Lung (tissue), 12 donors: ENCODE data around the gene BIRC3. TPM values are rescaled to one million over a fixed set of nuclear protein-coding genes. Genes with fewer than 3 reads are reported as not detected.
A peak's percentile ranks its signal among the peaks of the same experiment; 100 is the strongest.

Experiments
- ATAC-seq: fragments of 200-7000 bp; cut with Tn5 transposase; one replicate; pipeline ENCODE4 v1.9.1; 2020; ENCODE audit warnings: moderate number of reproducible peaks; ENCODE audit not compliant: insufficient read depth, low FRiP score
- DNase-seq, 3 donors: peaks; one replicate each; pipeline ENCODE4 v3.0.0-alpha.2; 2013 to 2017
- H3K27ac ChIP-seq, 2 donors: one replicate each; pipeline ENCODE4 v1.5.1; 2013; ENCODE audit warnings: mild to moderate bottlenecking in 2 of 2, moderate library complexity in 2 of 2, control low read depth in 1 of 2, inconsistent platforms in 1 of 2, low read depth in 1 of 2, low read length in 1 of 2
- H3K27me3 ChIP-seq, 3 donors: one replicate each; pipeline ENCODE4 v1.5.1; 2013; ENCODE audit warnings: low read length in 2 of 3; ENCODE audit not compliant: control insufficient read depth in 3 of 3, insufficient read depth in 3 of 3
- H3K36me3 ChIP-seq, 4 donors: one replicate each; pipeline ENCODE4 v1.5.1; 2013; ENCODE audit warnings: low read length in 4 of 4, mild to moderate bottlenecking in 1 of 4, moderate library complexity in 1 of 4; ENCODE audit not compliant: control insufficient read depth in 4 of 4, insufficient read depth in 4 of 4
- H3K4me1 ChIP-seq, 5 donors: one replicate each; pipeline ENCODE4 v1.5.1; 2013; ENCODE audit warnings: low read length in 5 of 5, mild to moderate bottlenecking in 2 of 5, moderate library complexity in 1 of 5; ENCODE audit not compliant: control insufficient read depth in 5 of 5, insufficient read depth in 5 of 5
- H3K4me3 ChIP-seq: one replicate; pipeline ENCODE4 v1.5.1; 2013; ENCODE audit warnings: mild to moderate bottlenecking, control low read depth, moderate library complexity
- H3K9ac ChIP-seq, 2 donors: one replicate each; pipeline ENCODE4 v1.5.1; 2013; ENCODE audit warnings: low read length in 2 of 2, control low read depth in 1 of 2; ENCODE audit not compliant: insufficient read depth in 1 of 2
- H3K9me3 ChIP-seq, 4 donors: one replicate each; pipeline ENCODE4 v1.5.1; 2013; ENCODE audit warnings: low read length in 3 of 4, mild to moderate bottlenecking in 1 of 4, moderate library complexity in 1 of 4; ENCODE audit not compliant: control insufficient read depth in 4 of 4, insufficient read depth in 3 of 4
- WGBS, 2 donors: extraction: QIAGEN DNeasy Blood & Tissue Kit; methylation state at CpG; one replicate each; pipeline ENCODE4 v1.1.7; 2013; 5-methylcytosine and 5-hydroxymethylcytosine counted together
- polyA plus RNA-seq, 2 donors: library from polyadenylated mRNA; stranded (reverse); fragments of 200-250 nt; gene quantifications; one replicate each; pipeline ENCODE4 v1.2.1, GENCODE V29; 2013
- total RNA-seq, 2 donors: library from RNA; depleted of rRNA in 1 of 2; stranded (reverse); fragments of >200 nt in 1 of 2; gene quantifications; one replicate each; pipeline ENCODE4 v1.2.1, GENCODE V29; 2014 to 2021
- TF ChIP-seq, protein P1 (sequence below): IDR thresholded peaks from 2 replicates; pipeline ENCODE4 v1.5.1; 2012; ENCODE audit warnings: mild to moderate bottlenecking; ENCODE audit errors: control extremely low read depth, extremely low read depth
- donor health status: control.
- donor health status: control.
- donor health status: Bipolar disorder and iron deficiency.
- donor health status: healthy.
- donor health status: DM: yes; HTN: yes; CAD: no.

Gene BIRC3
- total and polyA plus RNA-seq, 4 donors: 8.7 to 61.0 (median 32.3) TPM

DNA sequence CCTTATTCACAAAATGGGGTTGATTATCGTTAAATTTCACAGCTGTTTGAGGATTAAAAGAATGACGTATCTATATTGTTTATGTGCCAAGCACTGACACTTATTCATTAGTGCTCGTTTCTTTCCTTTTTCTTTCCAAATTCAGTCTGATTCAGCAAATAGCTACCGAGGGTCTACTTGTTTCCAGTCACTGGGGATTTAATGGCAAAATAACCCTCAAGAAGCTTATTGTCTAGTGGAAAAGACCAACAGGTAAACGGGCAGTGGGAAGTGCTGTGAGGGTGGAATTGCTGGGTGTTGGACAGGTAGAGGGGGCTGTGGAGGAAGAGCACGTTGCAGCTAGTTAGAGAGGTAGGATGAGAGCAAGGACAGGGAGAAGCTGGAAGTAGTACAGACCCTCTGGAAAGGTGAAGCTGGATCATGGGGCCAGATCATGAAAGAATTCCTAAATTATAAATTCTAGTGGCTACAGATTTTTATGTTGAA is 48.3 kb upstream of the BIRC3 start:
- no peaks in the 10 kb centered on the region for H3K36me3 ChIP-seq
- no peak overlapping the region for H3K27ac ChIP-seq
- H3K27me3 ChIP-seq: no peaks in the 10 kb centered on the region
- H3K9me3 ChIP-seq: peaks cover 0 to 2% (median 0%) of the 10 kb centered on the region in 4 donors
- H3K4me1 ChIP-seq: peaks cover 0 to 12% (median 4%) of the 10 kb centered on the region in 5 donors
- DNase-seq: no peak
- peak overlapping the region in 1 of 2 donors; percentile 17 for H3K9ac ChIP-seq
- WGBS, 2 donors: 13 to 24% methylated on average over 6 of the region's 6 CpGs
- no peak overlapping the region for H3K4me3 ChIP-seq
- ATAC-seq: no peak
- TF ChIP-seq, protein P1, sequence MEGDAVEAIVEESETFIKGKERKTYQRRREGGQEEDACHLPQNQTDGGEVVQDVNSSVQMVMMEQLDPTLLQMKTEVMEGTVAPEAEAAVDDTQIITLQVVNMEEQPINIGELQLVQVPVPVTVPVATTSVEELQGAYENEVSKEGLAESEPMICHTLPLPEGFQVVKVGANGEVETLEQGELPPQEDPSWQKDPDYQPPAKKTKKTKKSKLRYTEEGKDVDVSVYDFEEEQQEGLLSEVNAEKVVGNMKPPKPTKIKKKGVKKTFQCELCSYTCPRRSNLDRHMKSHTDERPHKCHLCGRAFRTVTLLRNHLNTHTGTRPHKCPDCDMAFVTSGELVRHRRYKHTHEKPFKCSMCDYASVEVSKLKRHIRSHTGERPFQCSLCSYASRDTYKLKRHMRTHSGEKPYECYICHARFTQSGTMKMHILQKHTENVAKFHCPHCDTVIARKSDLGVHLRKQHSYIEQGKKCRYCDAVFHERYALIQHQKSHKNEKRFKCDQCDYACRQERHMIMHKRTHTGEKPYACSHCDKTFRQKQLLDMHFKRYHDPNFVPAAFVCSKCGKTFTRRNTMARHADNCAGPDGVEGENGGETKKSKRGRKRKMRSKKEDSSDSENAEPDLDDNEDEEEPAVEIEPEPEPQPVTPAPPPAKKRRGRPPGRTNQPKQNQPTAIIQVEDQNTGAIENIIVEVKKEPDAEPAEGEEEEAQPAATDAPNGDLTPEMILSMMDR: no peak

- H3K27ac ChIP-seq: no peak overlapping the region
- no peaks in the 10 kb centered on the region for H3K36me3 ChIP-seq
- peaks cover 0 to 2% (median 0%) of the 10 kb centered on the region in 4 donors for H3K9me3 ChIP-seq
- H3K4me3 ChIP-seq: no peak overlapping the region
- H3K9ac ChIP-seq: no peak overlapping the region
- 79 to 85% methylated on average over 2 of the region's 2 CpGs for WGBS, 2 donors
- H3K4me1 ChIP-seq: peaks cover 0 to 12% (median 4%) of the 10 kb centered on the region in 5 donors
- ATAC-seq (no peak), DNase-seq (no peak)
- TF ChIP-seq, protein P1: no peak
- H3K27me3 ChIP-seq: no peaks in the 10 kb centered on the region
Observed at GRCh38 chr11:102269927-102270326, 47.4 kb upstream of the BIRC3 start.

- no peak for ATAC-seq
- no peak overlapping the region for H3K9ac ChIP-seq
- peaks cover 0 to 2% (median 0%) of the 10 kb centered on the region in 4 donors for H3K9me3 ChIP-seq
- no peaks in the 10 kb centered on the region for H3K36me3 ChIP-seq
- no peak for DNase-seq
- TF ChIP-seq, protein P1: no peak
- H3K27ac ChIP-seq: no peak overlapping the region
- WGBS, 2 donors: 79 to 81% methylated on average over 10 of the region's 10 CpGs
- H3K27me3 ChIP-seq: no peaks in the 10 kb centered on the region
- peaks cover 0 to 31% (median 10%) of the 10 kb centered on the region in 5 donors for H3K4me1 ChIP-seq
- no peak overlapping the region for H3K4me3 ChIP-seq
Observed at GRCh38 chr11:102272047-102272824, 45.0 kb upstream of the BIRC3 start.
